SIG-M5 treated with dmso at 0.1 percent for 504 hours (cell line): Measurements from ENCODE around the gene RBMS2.
A peak's percentile ranks its signal among the peaks of the same experiment; 100 is the strongest.
"Not testable (repeated sequence)": the region's sequence is repeated elsewhere in the genome, so short reads cannot be mapped to it uniquely, and the experiment has no call there.

Experiments used
- DNase-seq: peaks from one replicate; lab custom pipeline; 2025; ENCODE audit not compliant: unreplicated experiment; lab: John Stamatoyannopoulos, UW

Gene RBMS2

DNA sequence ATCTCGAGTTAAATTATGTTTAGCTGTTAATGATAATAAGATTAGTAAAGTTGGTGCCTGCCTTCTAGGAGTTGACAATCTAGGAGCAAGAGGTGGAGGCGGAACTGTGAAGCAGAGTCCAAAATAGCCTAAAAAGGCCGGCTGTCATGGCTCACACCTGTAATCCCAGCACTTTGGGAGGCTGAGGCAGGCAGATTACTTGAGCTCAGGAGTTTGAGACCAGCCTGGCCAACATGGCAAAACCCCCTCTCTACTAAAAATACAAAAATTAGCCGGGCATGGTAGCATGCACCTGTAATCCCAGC lies 7.7 kb upstream of the RBMS2 start:
- not testable (repeated sequence) for DNase-seq

DNA sequence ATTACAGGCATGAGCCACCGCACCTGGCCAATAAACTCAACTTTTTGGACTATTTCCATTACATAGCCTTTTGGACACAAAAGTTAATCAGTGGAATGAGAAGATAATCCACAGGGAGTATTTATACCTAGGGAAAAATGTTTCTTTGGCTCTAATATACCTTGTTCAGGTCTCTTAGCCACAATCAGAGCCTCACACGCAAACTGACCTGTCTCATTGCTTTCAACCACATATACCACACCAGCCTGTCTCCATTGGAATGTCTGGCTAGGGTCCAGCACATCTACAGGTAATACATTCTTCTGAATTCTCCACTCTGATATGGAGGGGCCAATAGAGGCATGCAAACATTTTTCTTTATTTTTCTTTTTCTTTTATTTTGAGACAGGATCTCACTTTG lies 3.8 kb upstream of the RBMS2 start:
- no peak for DNase-seq

DNA sequence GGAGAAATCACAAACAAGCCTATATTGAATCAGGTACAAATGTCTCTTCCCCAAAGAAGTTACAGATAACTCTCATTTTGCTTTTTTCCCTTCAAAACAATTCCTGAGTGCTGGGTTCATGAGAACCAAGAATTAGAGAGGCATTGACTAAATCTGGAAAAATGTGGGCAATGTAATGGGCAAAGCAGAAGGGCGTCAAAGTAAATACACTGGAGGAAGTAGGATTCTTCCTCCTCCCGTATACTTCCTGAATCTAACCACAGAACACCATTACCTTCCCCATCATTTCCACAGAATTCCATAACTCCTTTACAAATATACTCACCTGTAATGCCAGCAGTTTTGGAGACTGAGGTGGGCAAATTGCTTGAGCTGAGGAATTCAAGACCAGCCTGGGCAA lies 3.0 kb upstream of the RBMS2 start:
- no peak for DNase-seq

DNA sequence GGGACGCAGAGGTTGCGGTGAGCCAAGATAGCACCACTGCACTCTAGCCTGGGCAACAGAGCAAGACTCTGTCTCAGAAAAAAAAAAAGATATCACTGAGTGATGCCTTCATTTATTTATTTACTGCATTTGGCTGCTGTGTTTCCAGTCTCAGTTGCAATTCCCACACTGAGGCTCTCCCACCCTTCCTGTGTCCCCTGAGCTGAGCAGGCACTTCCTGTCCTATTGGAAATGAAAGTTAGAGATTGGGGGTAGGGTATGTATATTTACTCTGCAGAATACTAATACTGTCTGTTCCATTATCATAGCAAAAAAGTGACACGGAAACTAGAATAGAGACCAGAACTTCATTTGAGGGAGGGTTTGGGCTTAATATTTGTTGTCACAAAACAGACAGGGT lies 1.6 kb upstream of the RBMS2 start:
- DNase-seq = no peak

DNA sequence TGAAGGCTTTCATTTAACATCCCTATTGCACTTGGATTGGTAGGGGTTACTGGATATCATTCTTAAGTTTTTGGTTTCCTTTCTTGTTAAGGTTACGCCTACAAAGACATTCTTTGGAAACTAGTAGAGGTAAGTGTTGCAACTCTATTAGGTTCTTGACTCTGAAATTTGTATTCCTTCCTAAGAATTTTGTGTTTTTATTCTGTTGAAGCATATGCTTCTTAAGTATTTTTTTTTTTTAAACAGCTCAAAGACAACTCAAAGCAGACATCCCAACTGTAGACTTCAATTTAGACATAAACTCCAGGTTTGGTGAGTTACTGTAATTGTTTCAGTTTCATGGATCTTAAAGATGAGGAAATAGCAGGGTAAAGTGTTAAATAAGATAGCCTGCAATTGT lies 1.1 kb upstream of the RBMS2 start:
- DNase-seq = no peak

DNA sequence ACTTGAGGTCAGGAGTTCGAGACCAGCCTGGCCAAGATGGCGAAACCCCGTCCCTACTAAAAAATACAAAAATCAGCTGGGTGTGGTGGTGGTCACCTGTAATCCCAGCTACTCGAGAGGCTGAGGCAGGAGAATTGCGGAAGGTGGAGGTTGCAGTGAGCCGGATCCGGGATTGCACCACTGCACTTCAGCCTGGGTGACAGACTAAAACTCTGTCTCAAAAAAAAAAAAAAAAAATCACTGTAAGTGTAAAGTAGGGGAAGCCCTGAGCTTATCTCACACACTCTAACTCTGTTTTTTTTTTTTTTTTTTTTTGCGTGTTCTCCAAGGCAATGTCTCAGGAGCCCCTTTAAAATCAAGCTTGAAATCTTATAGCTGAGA lies 421 bp upstream of the RBMS2 start:
- no peak for DNase-seq

DNA sequence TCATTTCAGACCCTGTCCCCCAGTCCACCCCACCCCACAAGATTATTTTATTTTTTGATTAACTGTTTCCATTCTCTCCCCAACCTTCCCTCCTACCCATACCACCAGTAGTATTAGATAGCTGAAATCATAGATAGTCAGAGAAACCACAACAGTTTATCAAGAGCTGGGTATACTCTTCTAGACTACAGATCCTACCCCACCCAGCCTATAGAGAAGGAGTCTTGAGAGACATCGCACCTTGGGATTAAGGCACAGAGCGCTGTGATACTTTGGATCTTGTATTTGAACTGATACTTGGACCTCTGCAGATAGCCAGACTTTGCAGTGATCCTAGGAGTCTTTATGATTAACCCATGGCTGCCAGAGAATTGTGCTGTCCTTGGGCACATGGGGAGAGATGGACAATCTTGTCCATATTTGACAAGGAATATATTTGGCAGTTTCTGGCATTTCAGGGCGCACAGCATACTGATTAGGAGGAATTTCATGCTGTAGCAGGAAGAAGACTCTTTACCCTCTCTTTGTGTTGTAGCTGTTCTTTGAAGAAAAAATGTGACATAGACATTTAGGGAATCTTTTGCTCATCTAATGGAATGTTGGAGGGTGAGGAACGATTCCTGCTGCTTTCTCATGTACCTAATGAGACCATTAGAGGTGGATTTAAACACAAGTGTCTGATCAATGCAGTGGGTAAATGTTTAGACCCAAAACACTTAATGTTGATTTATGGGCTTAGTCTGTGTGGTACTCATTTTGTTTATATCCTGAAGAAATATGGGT lies 982 bp downstream of the RBMS2 start:
- no peak for DNase-seq

DNA sequence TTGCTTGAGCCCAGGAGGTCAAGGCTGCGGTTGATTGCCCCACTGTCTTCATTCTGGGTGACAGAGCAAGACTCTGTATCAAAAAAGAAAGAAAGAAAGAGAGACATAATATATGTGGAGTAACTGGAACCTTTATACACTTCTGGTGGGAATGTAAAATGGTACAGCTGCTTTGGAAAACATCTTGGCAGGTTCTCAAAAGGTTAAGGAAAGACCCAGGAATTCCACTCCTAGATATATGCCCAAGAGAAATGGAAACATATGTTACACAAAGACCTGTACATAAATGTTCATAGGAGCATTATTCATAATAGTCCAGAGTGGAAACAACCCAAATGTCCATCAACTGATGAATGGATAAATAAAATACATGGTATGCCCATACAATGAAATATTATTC lies 7.2 kb downstream of the RBMS2 start:
- DNase-seq = no peak

DNA sequence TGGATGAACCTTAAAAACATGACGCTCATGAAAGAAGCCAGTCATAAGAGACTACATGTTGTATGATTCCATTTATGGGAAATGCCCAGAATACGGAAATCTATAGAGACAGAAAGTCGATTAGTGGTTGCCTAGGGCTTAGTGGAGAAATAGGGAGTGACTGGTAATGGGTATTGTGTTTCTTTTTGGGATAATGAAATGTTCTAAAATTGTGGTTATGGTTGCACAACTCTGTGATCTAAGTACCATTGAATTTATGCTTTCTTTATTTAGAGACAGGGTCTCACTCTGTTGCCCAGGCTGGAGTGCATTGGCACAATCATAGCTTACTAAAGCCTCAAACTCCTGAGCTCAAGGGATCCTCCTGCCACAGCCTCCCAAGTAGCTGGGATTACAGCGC lies 8.0 kb downstream of the RBMS2 start:
- DNase-seq = no peak

DNA sequence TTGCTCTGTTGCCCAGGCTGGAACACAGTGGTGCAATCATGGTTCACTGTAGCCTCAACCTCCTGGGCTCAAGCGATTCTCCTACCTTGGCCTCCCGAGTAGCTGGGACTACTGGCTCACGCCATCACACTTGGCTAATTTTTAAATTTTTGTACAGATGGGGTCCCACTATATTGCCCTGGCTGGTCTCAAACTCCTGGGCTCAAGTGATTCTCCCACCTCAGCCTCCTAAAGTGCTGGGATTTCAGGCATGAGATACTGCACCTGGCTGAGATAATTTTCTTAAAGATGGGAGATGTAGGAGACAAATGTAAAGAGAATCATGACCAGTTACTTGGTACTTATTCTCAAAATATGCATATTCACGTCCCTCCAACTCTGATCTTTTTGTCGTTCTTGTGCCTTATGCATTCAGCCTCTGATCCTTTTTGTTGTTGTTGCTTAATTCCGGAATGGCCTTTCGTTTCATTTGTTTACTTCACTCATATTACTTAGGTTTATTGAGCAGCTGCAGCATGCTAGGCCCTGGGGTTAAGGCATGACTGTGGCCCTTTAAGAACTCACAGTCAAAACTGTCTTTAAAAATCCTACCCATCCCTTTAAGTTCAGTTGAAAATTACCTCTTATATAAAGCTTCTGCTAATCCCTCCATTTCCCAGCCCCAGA lies 8.9 kb downstream of the RBMS2 start:
- no peak for DNase-seq

DNA sequence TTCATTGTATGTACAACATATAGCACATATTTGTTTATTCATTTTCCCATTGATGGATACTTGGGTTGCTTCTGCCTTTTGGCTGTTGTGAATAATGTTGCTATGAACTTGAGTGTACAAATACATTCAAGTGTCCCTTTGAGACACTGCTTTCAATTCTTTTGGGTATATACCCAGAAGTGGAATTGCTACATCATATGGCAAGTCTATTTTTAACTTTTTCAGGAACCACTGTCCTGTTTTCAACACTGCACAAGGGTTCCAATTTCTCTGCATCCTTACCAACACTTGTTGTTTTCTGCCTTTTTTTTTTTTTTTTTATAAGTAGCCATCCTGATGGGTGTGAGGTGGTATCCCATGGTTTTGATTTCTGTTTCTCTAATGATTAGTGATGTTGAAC lies 15.9 kb downstream of the RBMS2 start:
- no peak for DNase-seq

DNA sequence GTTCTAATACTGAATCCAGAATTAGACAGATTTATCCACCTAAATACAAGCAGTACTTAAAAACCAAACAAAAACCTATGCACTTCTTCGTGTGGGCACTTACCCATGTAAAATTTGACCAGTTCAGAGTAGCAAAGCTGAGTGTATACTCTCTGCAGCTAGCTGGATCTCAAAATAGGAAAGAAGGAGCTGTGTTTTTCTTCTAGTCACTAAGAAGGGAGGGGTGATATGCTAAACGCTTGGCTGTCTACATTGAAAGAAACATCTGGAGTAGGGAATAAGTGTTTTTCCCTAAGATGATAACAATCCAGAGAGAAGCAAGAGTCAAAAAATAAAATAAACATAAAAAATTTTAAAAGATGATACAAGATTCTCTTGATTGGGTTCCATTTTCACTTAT lies 20.0 kb downstream of the RBMS2 start:
- no peak for DNase-seq

DNA sequence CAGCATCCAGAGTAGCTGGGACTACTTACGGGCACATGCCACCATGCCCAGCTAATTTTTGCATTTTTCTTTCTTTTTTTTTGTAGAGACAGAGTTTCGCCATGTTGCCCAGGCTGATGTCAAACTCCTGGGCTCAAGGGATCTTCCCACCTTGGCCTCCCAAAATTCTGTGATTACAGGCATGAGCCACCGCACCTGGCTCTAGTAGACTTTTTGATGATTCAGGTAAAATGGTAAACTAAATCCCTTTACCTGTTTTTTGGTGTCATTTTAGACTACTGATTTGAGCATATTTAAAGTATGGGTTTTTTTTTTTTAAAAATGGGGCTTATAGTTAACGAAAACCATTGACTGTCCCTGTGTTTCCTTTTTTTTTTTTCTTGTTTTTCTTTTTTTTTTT lies 20.5 kb downstream of the RBMS2 start:
- no peak for DNase-seq

DNA sequence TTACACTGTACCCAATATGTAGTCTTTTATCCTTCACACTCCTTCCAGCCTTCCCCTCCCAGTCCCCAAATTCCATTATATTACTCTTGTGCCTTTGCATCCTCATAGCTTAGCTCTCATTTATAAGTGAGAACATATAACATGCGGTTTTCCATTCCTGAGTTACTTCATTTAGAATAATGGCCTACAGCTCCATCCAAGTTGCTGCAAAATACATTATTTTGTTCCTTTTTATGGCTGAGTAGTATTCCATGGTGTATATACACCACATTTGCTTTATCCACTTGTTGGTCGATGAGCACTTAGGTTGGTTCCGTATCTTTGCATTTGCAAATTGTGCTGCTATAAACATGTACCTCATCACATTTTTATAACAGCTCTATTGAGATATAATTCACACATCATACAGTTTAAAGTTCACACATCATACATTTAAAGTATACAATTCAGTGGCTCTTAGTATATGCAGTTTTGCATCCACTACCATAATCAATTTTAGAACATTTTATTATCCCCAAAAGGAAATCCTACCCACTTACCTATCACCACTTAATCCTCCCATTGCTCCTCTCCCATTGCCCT lies 23.5 kb downstream of the RBMS2 start:
- DNase-seq = no peak

DNA sequence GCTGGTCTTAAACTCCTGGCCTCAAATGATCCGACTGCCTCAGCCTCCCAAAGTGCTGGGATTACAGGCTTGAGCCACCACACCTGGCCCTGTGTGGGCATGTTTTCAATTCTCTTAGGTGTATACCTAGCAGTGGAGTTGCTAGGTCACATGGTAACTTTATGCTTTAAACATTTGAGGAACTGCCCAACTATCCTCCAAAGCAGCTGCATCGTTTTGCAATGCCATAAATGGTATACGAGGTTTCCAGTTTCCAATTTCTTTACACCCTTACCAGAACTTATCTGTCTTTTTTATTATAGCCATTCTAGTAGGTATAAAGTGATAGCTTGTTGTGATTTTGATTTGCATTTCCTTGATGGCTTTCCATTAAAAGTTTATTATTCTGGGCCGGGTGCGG lies 25.1 kb downstream of the RBMS2 start:
- DNase-seq = no peak

DNA sequence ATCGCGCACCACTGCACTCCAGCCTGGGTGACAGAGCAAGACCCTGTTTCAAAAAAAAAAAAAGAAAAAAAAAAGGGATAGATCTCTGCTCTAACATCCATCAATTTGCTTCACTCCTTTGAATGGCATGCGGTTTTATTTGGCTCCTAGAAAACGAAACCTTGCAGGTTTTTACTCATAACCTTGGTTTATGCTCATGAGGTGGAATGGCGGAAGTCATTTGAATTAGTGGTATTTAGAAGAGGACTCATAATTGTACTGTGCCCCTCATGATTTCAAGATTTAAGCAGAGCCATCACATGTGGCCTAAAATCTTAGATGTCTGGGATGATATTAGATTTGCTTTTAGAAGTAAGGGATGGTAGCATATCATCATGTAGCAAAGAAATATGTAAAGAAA lies 29.4 kb downstream of the RBMS2 start:
- no peak for DNase-seq

DNA sequence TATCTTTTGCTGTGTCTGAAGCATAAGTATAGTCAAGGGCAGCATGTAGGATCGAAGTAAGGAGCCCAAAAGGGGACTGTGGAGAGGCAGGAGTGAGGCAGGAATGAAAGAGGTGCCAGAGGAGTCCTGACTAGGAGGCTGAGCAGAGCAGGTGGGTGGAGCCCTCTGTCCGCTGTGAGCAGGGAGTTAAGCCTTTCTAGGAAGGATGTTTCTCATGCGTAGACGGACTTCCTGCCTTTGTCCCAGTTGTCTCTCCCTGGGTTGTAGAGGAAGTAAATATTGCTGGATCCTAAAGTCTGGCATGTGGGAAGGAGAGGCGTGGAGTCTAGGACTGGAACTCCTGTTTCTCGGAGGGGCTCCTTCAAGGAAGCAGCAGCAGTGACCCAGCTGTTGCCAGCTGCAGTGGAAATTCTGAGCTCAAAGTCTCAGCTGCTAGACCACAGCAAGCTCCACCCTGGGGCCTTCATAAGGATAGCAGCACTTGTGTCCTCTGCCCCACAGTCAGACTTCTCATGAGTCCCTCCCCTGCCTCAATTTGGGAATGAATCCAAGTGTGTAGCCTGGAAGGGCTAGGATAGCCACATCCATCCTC lies 44.0 kb downstream of the RBMS2 start:
- DNase-seq = peak; percentile 40

DNA sequence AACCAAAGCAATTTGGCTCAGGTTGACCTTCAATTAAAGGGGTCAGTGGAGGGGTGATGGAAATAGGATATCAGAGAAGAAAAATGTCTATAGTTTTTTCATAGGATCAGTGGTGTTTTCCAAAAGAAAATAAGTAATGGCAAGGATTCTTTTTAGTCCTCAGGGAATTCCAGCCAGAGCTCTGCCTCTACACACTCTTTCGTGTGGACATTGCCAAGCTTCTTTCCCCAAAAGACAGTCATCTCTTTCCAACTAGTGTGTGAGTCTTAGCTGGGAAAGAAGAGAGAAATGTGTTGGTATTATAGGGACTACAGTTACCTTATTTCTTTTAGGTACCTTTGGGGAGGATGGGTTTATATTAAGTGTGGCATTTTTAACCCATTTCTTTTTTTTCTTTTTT lies 46.5 kb downstream of the RBMS2 start:
- DNase-seq = no peak

DNA sequence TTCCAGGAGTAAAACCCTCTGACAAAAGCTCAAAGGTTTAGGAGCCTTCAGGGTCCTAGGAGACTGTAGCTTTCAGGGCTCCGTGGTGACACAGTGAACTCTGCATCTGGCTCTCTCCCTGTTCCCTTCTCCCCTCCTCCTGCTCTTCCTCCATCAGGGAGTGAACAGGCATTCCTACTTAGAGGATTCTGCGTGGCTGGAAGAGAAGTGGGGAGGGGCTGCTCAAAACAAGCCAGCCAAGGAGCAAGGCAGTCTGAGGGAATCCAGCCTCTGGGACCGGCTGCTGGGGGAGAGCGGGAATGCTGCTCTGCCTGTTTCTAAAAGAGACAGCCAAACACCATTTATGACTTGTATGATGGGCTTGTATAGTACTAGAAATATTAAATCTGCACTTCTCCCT lies 49.5 kb downstream of the RBMS2 start:
- no peak for DNase-seq

DNA sequence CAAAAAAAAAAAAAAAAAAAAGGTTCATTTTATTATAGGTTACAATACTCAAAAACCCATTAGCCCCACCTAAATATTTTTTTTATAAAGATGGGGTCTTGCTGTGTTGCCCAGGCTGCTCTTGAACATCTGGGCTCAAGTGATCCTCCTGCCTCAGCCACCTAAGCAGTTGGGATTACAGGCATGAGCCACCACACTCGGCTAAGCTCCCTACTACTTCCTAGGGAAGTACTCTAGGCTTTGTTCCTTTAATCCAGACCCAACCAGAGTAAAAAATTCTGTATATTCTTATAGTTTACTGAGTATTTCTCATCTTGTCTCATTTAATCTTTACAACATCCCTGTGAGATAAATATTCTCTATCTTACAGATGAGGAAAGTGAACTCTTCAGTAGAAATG lies 50.7 kb downstream of the RBMS2 start:
- no peak for DNase-seq

DNA sequence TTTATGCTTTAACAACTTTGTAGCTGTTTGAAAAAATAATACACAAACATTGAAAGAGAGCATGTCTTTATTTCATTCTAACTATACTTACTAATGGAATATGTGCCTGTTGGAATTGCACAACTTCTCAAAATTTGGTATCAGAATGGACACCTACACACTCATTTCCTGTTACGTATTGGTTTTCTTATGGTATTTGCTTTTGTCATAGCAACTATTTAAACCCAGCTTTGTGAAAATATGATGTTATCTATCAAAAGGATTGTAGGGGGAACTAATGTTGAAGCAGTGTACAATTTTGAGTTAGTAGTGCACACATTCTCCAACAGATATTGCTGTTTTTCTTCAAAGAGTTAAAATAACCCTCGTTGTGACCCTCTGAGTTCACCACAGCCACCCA lies 52.6 kb downstream of the RBMS2 start:
- DNase-seq = peak; percentile 61

DNA sequence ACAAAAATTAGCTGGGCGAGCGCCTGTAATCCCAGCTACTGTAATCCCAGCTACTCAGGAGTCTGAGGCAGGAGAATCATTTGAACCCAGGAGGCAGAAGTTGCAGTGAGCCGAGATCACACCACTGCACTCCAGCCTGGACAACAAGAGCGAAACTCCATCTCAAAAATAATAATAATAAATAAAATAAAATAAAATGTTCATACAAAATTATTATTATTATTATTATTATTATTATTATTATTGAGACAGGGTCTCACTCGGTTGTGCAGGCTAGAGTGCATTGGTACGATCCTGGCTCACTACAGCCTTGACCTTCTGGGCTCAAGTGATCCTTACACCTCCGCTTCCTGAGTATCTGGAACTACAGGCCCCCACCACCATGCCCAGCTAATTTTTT lies 55.6 kb downstream of the RBMS2 start:
- DNase-seq = not testable (repeated sequence)
